ENCODE measurements around the gene ADSL. TPM values are rescaled to one million over a fixed set of nuclear protein-coding genes. Genes with fewer than 3 reads are reported as not detected.

The ADSL gene
- total RNA-seq, 2 donors from 2014 or later: 56.6 to 68.8 TPM

DNA sequence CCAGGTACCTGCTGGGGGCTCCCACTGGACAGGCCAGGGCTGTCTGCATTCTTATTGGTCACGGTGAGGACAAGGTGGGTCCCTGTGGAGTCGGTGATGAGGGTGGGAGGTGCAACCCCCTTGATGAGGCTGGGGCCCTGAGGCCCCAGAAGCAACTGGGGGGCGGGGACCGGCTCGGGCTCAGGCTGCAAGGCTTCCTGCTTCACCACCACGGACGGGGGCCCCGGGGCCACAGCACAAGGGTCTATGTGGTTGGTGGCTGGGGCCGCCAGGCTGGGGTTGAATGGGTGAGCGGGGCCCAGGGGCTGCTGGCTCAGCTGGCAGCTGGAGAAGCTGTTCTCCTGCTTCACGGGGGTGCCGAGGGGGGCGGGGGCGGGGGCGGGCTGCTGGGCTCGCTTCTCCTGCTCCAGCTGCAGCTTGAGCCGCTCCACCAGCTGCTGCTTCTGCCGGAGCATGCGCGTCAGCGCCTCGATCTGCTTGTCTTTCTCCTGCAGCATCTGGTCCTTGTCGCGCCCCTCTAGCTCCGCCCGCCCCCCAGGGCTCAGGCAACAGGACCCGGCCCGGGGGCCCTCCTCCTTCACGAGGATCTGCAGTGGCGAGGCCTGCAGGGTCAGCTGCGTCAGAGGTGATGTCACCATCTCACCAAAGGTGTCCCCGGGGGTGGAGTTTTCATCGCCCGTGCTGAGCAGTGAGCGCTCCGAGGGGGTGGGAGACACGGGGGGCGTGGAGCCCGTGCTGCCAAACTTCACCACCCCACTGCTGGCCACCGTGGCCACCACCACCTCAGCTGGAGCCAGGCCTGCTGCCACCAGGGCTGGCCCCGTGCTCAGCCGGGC is 72.3 kb downstream of the ADSL start:
- Histone ChIP-seq H3K4me3 (no peak overlapping the region), H3K27me3 (replicated peaks; ENCODE audit: insufficient read depth) (no peaks in the 10 kb centered on the region), H3K4me1 (ENCODE audit: control insufficient read depth in 1 of 2, low read depth in 2 of 2) (peaks cover 0 to 5% of the 10 kb centered on the region in 2 donors), H3K9me3 (no peaks in the 10 kb centered on the region), H3K27ac (no peak overlapping the region), H3K36me3 (peaks cover 71% of the 10 kb centered on the region)
- ATAC-seq (ENCODE audit: insufficient number of reproducible peaks, low FRiP score, low read depth) (no peak), DNase-seq (ENCODE audit: low spot score) (no peak)
- TF ChIP-seq, protein P1, sequence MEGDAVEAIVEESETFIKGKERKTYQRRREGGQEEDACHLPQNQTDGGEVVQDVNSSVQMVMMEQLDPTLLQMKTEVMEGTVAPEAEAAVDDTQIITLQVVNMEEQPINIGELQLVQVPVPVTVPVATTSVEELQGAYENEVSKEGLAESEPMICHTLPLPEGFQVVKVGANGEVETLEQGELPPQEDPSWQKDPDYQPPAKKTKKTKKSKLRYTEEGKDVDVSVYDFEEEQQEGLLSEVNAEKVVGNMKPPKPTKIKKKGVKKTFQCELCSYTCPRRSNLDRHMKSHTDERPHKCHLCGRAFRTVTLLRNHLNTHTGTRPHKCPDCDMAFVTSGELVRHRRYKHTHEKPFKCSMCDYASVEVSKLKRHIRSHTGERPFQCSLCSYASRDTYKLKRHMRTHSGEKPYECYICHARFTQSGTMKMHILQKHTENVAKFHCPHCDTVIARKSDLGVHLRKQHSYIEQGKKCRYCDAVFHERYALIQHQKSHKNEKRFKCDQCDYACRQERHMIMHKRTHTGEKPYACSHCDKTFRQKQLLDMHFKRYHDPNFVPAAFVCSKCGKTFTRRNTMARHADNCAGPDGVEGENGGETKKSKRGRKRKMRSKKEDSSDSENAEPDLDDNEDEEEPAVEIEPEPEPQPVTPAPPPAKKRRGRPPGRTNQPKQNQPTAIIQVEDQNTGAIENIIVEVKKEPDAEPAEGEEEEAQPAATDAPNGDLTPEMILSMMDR (IDR thresholded peaks at IDR 0.05): no peak

DNA sequence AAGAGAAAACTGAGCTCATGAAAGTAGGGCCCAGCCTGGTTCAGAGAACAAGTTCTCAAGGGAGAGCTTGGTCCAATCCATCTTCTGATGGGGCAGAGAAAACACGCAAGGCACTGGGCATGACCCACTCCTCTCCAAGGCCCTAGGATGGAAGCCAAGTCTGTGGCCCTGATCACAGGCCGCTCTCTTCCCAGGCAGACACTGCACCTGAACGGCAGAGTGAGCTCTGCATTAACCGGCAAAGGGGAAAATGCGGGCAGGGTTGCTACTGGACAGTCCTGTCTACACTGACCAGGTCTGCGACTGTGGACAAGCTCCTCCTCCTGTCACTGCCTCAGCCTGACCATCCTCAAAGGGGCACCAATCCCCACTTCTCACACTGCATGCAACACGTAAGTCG is 73.4 kb downstream of the ADSL start:
- peaks cover 77% of the 10 kb centered on the region for H3K36me3 ChIP-seq
- no peak overlapping the region for H3K4me3 ChIP-seq
- H3K4me1 ChIP-seq (ENCODE audit: control insufficient read depth in 1 of 2, low read depth in 2 of 2): peaks cover 0 to 2% of the 10 kb centered on the region in 2 donors
- no peak overlapping the region for H3K27ac ChIP-seq
- no peaks in the 10 kb centered on the region for H3K27me3 ChIP-seq (replicated peaks; ENCODE audit: insufficient read depth)
- H3K9me3 ChIP-seq: no peaks in the 10 kb centered on the region
- ATAC-seq (ENCODE audit: insufficient number of reproducible peaks, low FRiP score, low read depth) (no peak), DNase-seq (ENCODE audit: low spot score) (no peak)
- TF ChIP-seq, protein P1 (IDR thresholded peaks at IDR 0.05): no peak

DNA sequence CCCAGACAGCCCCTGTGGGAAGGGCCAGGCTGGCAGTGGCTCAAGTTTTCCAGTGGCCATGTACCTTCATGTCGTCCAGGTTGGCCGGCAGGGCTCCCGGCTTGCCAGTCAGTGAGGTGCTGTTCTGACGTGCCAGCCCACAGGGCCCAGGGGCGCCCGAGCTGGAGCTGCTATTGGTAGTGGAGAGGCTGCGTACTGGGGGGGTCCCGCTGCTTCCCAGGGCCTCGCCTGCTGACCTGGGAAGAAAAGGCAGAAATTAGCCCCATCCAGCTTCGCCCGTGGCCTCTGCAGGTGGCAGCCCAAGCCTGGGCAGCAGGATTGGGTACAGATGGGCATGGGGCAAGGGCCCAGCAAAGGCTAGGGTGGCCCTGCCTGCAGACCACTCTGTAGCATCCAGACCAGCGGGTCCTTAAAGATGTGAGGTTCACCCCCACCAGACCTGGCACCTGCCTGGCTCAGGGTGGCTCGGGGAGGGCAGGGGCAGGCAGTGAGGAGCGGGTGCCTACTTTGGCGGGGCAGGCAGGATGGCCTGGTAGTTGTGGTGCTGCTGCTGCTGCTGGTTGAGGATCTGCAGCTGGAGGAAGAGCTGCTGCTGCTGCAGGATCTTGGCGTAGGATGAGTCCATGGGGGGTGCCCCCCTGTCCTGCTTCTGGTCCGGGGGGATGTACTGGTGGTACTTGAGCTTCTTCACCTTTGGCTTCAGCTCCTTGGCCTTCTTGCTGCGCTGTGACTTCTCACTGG is 74.2 kb downstream of the ADSL start:
- TF ChIP-seq, protein P1 (IDR thresholded peaks at IDR 0.05): no peak
- H3K27ac ChIP-seq: no peak overlapping the region
- no peaks in the 10 kb centered on the region for H3K27me3 ChIP-seq (replicated peaks; ENCODE audit: insufficient read depth)
- no peak for ATAC-seq (ENCODE audit: insufficient number of reproducible peaks, low FRiP score, low read depth)
- no peaks in the 10 kb centered on the region for H3K9me3 ChIP-seq
- no peak overlapping the region for H3K4me3 ChIP-seq
- H3K4me1 ChIP-seq (ENCODE audit: control insufficient read depth in 1 of 2, low read depth in 2 of 2): no peaks in the 10 kb centered on the region
- peaks cover 85% of the 10 kb centered on the region for H3K36me3 ChIP-seq
- DNase-seq (ENCODE audit: low spot score): no peak

DNA sequence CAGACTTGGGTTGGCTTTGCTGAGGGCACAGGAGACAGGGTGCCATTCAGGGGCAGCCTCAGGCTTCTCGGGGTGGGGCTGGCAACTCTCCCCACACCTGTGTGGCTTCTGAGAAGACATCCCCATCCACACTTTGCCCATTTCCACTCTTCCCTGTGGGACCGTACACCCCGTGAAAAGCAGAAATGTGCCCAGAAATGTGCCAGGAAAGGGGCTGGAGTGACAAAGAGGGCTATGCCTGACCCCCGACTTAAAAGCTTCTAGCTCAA is 74.7 kb downstream of the ADSL start:
- TF ChIP-seq, protein P1 (IDR thresholded peaks at IDR 0.05): no peak
- no peaks in the 10 kb centered on the region for H3K9me3 ChIP-seq
- DNase-seq (ENCODE audit: low spot score): no peak
- H3K36me3 ChIP-seq: peaks cover 85% of the 10 kb centered on the region
- no peak overlapping the region for H3K4me3 ChIP-seq
- no peak overlapping the region for H3K27ac ChIP-seq
- no peaks in the 10 kb centered on the region for H3K4me1 ChIP-seq (ENCODE audit: control insufficient read depth in 1 of 2, low read depth in 2 of 2)
- H3K27me3 ChIP-seq (replicated peaks; ENCODE audit: insufficient read depth): no peaks in the 10 kb centered on the region
- ATAC-seq (ENCODE audit: insufficient number of reproducible peaks, low FRiP score, low read depth): no peak

DNA sequence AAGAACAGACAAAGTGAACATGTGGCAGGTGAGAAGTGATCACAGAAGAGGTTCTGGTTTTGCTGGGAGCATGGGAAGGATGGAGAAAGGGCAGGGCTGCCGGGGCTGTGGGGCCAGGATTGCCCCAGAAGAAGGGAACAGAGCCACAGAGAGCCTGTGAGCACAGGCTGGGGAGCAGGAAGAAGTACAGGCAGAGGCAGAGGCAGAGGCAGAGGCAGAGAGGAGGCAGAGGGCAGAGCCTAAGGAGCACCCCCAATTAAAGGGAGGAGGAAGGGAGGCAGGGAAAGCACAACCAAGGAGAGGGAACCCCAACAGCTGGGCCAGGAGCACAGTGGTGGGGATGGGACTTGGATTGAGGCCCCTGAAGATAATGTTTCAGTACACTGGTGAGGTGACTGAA is 75.6 kb downstream of the ADSL start:
- ATAC-seq (ENCODE audit: insufficient number of reproducible peaks, low FRiP score, low read depth): no peak
- H3K36me3 ChIP-seq: peaks cover 75% of the 10 kb centered on the region
- TF ChIP-seq, protein P1 (IDR thresholded peaks at IDR 0.05): no peak

More for the DNA sequence above, 75.6 kb downstream of the ADSL start:
- Histone ChIP-seq H3K4me1 (ENCODE audit: control insufficient read depth in 1 of 2, low read depth in 2 of 2) (no peaks in the 10 kb centered on the region), H3K27me3 (replicated peaks; ENCODE audit: insufficient read depth) (no peaks in the 10 kb centered on the region), H3K4me3 (no peak overlapping the region), H3K9me3 (no peaks in the 10 kb centered on the region), H3K27ac (no peak overlapping the region)
- DNase-seq (ENCODE audit: low spot score): no peak
